HG03159 (cell line): ENCODE measurements around the gene SLC35A3.
A peak's percentile ranks its signal among the peaks of the same experiment; 100 is the strongest.
"Not testable (repeated sequence)": the region's sequence is repeated elsewhere in the genome, so short reads cannot be mapped to it uniquely, and the experiment has no call there.

Experiments used
- ATAC-seq: cut with Tn5 transposase; IDR thresholded peaks from one replicate; pipeline ENCODE4 v1.9.1; 2021; ENCODE audit warnings: mild to moderate bottlenecking, moderate library complexity; ENCODE audit not compliant: unreplicated experiment

The SLC35A3 gene

DNA sequence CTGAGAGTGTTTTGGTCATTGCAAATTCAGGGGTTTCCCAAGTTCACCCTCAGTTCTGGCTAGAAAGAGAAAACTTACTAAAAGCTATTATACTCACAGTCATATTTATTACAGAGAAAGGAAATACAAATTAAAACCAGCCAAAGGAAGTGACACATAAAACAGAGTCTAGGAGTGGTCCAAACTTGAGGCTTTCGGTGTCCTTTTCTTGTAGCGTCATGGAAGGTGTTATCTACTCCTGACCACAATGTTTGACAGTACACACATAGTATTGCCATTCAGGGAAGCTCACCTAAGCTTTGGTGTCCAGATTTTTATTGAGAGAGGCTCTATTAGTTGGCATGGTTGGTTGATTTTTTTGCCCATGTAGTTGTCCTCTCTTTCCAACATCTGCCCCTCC, 59.0 kb downstream of the SLC35A3 start:
- no peak for ATAC-seq

- no peak for ATAC-seq
These were observed 64.7 kb downstream of the SLC35A3 start for GRCh38 chr1:100034470-100034869.

DNA sequence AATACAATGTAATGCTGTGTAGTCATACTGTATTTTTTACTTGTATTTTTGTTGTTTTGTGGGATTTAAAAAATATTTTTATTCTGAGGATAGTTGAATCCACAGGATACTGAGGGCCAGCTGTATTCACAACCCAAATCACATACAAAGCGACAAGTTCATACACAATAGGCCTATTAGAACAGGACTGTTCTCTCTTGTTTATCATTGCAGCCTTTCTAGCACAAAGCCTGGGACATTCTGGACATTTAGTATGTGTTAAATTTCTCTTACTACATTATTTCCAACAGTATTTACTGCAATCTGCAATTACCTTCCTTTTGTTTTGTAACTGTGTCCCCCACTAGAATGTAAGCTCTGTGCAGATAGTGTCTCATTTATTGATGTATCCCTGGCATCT, 65.4 kb downstream of the SLC35A3 start:
- ATAC-seq = no peak

GRCh38 chr1:100036718-100037655, 67.2 kb downstream of the SLC35A3 start:
- no peak for ATAC-seq

GRCh38 chr1:100037656-100037926, 67.8 kb downstream of the SLC35A3 start:
- ATAC-seq = no peak

GRCh38 chr1:100037927-100038659, 68.3 kb downstream of the SLC35A3 start:
- peak; percentile 87 for ATAC-seq

DNA sequence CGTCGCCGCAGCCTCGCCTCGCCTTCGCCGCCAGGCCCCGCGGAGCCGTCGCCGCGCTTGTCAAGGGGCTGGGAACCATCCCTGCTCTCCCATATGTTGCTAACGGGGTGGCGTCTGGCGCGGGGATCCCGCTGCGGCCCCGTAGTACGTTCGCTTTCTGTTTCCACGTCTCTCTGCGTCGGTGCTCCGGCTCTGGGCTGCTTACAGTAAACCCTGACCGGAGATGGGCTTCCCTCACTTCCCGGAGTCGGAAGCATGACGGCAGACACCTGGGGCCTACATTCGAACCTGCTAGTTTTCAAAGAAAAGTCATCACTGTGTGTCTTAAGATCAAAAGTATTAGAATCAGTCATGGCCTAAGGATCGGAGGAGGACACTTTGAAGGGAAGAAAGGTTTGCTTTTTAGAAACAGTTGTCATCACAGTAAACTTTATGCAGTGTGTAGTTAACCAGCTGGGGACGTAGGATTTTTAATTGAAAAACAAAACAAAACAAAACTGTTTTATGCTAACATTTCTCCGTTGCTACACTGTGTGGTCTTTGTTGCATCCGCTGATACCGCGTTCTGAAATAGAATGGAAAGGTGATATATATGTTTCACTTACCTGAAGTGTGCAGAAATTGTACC, 69.0 kb downstream of the SLC35A3 start:
- ATAC-seq = peak; percentile 40

GRCh38 chr1:100039591-100039990, 69.8 kb downstream of the SLC35A3 start:
- no peak for ATAC-seq

DNA sequence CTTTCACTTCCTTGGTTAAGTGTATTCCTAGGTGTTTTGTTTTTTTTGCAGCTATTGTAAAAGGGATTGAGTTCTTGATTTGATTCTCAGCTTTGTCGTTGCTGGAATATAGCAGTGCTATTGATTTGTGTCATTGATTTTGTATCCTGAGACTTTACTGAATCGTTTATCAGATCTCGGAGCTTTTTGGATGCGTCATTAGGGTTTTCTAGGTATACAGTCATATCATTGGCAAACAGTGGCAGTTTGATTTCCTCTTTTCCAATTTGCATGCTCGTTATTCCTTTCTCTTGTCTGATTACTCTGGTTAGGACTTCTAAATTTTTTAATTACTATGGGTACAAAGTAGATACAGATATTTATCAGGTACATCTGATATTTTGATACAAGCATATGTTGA, 75.4 kb downstream of the SLC35A3 start:
- ATAC-seq = no peak

DNA sequence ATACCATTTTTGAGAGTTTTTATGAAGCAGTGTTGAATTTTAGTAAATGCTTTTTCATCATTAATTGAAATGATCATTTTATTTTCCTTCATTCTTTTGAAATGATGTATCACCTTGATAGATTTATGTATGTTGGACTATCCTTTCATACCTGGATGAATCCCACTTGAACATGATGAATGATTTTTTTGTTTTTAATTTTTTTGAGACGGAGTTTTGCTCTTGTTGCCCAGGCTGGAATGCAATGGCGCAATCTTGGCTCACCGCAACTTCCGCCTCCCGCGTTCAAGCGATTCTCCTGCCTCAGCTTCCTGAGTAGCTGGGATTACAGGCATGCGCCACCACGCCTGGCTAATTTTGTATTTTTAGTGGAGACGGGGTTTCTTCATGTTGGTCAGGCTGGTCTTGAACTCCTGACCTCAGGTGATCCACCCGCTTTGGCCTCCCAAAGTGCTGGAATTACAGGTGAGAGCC, 77.5 kb downstream of the SLC35A3 start:
- not testable (repeated sequence) for ATAC-seq

- no peak for ATAC-seq
These were observed 80.3 kb downstream of the SLC35A3 start for GRCh38 chr1:100050139-100050538.

DNA sequence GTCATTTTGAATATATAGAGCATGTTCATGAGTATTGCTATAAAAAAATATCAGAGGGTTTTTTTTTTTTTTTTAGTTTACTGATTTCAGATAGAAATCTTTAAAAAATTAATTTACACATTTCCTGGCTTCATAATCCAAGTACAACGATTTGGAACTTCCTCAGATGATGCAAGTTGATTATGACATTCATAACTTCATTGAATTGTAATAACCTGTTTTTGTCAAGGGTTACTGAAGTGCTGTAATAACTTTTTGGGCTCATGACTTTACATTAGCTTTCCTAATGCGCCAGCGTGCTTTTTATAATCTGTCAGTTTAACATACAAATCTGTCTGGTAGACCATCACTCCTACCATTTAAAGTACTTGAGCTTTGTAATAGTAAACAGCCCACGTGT, 81.6 kb downstream of the SLC35A3 start:
- ATAC-seq = no peak

DNA sequence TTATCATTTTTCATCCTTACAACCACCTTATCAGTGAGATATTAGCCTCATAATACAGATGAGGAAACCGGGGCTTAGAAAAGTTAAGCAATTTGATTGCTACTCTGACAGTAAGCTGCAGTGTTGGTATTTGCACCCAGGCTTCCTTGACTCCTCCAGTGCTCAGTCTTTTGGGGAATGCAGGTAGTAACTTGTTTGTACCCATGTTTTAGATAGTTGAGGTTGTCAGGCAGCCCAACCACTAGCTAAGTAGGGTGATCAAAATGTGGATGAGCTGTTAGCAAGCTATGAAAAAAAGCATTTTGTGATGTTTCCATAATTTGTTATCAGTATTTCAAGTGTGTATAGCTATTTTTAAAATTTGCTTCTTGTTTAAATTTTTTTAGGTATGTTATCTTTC, 82.1 kb downstream of the SLC35A3 start:
- no peak for ATAC-seq

DNA sequence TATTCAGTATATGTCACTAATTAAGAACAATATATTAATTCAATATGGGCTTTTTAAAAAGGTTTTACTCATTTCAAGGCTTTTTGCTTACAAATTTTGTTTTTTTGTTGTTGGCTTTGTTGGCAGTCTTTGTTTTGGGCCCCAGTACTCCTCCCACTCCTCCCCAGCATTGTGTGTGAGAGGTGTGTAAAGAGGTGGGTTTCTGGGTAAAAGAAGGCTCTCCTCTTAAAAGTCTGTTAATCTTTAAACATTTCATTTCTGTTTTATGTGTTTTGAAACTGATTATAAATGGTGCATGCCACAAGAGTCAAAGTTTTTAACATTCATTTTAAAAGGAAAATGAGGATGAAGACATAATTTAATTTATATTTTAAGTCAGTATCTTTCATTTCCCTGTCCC, 83.3 kb downstream of the SLC35A3 start:
- no peak for ATAC-seq

GRCh38 chr1:100053727-100054126, 83.9 kb downstream of the SLC35A3 start:
- ATAC-seq = no peak

DNA sequence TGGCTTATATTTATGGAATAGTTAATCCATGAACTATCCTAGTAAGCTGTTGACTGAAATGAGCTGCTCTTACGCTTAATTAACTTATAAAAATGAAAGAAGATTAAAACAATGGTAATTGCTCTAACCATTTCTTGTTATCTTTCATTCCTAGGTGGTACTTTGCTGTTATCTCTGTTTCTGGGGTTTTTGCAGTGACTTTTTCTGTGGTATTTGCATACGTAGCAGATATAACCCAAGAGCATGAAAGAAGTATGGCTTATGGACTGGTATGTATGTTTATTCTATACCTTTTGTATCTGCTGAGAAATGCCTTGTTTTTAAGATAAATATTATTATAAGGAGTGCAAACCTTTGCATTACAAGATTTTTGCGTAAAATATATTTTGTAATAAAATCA, 91.9 kb downstream of the SLC35A3 start:
- no peak for ATAC-seq

DNA sequence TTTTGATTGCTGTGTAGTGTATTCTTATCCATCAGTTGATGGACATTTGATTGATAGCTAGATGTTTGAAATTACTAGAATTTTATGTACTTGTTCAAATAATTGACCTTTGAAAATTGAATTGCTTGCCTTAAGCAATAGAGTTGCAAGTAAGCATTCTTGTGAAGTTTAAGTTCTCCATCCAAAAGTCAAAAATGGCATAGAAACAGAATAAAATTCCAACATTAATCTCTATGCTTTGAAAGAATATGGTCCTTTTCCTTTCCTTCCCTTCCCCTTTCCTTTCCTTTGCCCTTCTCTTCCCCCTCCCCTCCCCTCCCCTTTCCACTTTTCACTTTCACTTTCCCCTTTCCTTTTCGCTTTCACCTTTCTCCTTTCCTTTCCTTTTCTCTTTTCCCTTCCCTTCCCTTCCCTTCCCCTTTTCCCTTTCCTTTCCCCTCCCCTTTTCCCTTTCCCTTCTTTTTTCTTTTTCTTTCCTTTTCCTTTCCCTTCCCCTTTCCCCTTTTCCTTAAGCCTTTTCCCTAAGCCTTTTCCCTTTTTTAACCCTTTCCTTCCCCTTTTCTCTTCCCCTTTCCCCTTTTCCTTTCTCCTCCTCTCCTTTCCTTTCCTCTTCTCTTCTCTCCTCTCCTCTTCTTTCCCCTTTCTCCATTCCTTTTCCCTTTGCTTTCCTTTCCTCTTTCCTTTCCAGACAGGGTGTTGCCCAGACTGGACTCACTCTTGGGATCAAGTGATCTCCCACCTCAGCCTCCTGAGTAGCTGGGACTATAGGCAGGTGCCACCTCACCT, 95.6 kb downstream of the SLC35A3 start:
- ATAC-seq = no peak

GRCh38 chr1:100065969-100066227, 96.1 kb downstream of the SLC35A3 start:
- no peak for ATAC-seq

DNA sequence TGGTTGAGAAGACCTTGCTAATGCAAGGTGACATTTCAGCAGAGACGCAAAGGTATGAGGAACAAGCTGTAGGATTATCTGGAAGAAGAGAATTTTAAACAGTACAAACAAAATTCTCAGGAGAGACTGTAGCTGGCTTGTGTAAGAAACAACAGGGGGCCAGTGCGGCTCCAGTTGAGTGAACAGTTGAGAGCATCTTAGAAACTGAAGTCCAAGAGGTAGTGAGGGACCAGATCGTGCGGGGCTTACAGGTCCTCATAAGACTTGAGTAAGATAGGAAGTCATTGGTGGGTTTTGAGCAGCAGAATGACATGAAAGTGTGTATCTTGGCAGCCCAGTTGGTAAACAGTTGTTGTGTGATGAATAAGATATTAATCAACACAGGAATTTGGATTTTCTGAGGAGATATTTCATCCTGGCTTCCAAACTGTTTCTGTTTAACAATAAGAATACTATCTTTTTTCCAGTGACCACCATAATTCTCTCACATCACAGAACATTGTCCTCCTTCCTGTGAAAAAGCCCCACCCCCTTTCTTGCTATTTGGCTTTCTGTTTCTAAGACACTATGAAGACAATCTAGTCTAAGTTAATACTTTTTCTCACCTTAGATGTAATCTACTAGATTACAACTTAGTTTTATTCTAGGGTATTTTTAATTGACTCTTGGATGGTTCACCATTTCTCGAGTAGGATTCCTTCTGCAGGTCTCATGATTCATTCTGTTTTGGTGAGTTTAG, 100.6 kb downstream of the SLC35A3 start:
- ATAC-seq = no peak

GRCh38 chr1:100073531-100073930, 103.7 kb downstream of the SLC35A3 start:
- no peak for ATAC-seq
